GM19099 (cell line): Measurements from ENCODE around the gene BRME1.

Source experiments
- POLR2A ChIP-seq: IDR thresholded peaks from 3 replicates; pipeline ENCODE4 v1.6.1; 2011; ENCODE audit warnings: low read depth; ENCODE audit not compliant: insufficient read length; ENCODE audit errors: extremely low read depth

Gene BRME1

GRCh38 chr19:13905634-13906520 is at the start of gene BRME1, which contains the start of gene CC2D1A:
Gene BRME1 (minus strand): TSS chr19:13906117. CDS start chr19:13904892, 1,225 bp downstream.
Gene CC2D1A (plus strand): TSS chr19:13906201. CDS start chr19:13906442, 241 bp downstream.
- TF ChIP-seq POLR2A, result peak; percentile 55

- no peak for TF ChIP-seq POLR2A
These were observed 48.3 kb upstream of the BRME1 start for GRCh38 chr19:13954185-13954584.

- no peak for TF ChIP-seq POLR2A
These were observed 47.1 kb upstream of the BRME1 start for GRCh38 chr19:13952931-13953531.

- peak; percentile 77 for TF ChIP-seq POLR2A
These were observed 46.4 kb upstream of the BRME1 start, which contains the start of gene DCAF15 for GRCh38 chr19:13952154-13952930. Gene DCAF15 (plus strand): TSS chr19:13952509. CDS start chr19:13952513, 4 bp downstream.

- no peak for TF ChIP-seq POLR2A
These were observed 45.9 kb upstream of the BRME1 start for GRCh38 chr19:13951799-13952153.

GRCh38 chr19:13951043-13951442 is 45.1 kb upstream of the BRME1 start:
- TF ChIP-seq POLR2A, result no peak

- TF ChIP-seq POLR2A, result no peak
These were observed 40.5 kb upstream of the BRME1 start for GRCh38 chr19:13946414-13946813.

- TF ChIP-seq POLR2A, result no peak
These were observed 36.2 kb upstream of the BRME1 start for GRCh38 chr19:13942023-13942684.

- no peak for TF ChIP-seq POLR2A
These were observed 32.6 kb upstream of the BRME1 start, which contains the start of gene PODNL1 for GRCh38 chr19:13938301-13939064. Gene PODNL1 (minus strand): TSS chr19:13938417. CDS start chr19:13938181, 236 bp downstream.

GRCh38 chr19:13937479-13938300 is 31.8 kb upstream of the BRME1 start:
- no peak for TF ChIP-seq POLR2A

- no peak for TF ChIP-seq POLR2A
These were observed 30.0 kb upstream of the BRME1 start for GRCh38 chr19:13935765-13936510.

GRCh38 chr19:13934785-13935109 is 28.8 kb upstream of the BRME1 start:
- TF ChIP-seq POLR2A, result no peak
